NCI-H526 (cell line): ENCODE results near the gene PDIA5.
"Not testable (repeated sequence)": the region's sequence is repeated elsewhere in the genome, so short reads cannot be mapped to it uniquely, and the experiment has no call there.

Experiments used
- DNase-seq, 2 experiments: peaks; one replicate each; lab custom pipeline; 2025; lab: John Stamatoyannopoulos, UW

PDIA5 gene

DNA sequence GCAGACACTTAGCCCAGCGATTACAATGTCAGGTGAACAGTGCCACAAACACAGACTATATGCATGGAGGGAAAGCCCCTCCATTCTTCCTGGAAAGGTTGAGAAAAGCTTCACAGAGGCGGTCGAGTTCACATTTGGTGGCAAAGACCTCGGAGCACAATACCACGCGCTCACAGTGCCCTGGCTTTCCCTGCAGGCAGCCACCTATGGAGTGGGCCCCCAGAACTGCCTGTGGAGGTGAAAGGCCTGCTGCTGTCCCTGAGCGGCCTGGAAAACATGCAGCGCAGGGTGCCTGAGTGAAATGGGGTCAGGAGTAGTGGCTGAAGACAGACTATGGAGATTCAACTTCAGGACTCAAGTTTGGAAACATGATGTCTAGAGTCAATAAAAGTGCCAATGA, 26.9 kb downstream of the PDIA5 start:
- DNase-seq: no peak

DNA sequence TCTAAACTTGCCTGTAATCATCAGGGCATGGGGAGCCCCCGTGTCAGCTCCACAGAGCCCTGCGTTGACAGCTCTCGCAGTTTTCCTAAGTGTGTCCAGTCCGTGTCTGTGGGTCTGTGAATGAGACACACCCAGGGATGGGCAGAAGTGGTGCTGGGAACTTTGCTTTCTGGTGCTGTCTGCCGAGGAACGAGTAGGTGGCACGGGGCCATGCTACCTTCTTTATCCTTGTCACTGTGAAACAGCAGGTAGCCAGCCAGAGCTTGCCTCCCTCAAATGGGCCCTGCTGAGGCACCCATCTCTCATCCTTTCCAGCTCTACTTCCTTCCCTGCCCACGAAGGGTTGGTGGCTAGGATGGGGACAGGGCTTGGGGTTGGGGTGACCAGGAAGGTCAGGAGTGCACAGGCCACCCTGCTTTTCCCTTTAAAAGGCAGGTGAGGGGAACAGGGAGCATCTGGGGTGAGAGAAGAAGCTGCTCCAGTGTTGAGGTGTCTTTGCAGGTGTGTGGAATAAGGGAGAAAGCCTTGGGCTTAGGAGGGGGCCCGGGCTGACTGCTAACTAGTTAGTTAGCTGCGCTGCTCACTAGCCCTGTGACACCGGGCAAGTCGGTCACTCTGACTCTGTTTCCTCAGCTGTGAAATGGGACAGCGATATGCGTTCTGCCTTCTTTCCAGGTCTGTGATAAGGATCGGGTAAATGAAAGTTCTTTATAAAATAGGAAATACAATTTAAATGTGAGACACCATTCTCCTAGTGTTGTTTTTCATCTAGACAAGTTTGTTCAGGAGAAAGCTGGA, 27.9 kb downstream of the PDIA5 start:
- DNase-seq: no peak

DNA sequence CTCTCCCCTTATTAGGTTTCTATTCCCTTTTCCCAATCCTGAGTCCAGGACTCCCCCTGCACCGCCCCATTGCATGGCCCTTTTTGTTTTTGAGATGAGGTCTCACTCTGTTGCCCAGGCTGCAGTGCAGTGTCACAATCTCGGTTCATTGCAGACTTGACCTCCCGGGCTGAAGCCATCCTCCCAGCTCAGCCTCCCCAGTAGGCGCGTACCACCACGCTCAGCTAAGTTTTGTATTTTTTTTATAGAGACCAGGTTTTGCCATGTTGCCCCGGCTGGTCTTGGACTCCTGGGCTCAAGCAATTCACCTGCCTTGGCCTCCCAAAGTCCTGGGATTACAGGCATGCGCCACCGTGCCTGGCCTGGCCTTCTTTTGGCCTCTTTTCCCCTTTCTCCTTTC, 29.3 kb downstream of the PDIA5 start:
- DNase-seq: no peak

DNA sequence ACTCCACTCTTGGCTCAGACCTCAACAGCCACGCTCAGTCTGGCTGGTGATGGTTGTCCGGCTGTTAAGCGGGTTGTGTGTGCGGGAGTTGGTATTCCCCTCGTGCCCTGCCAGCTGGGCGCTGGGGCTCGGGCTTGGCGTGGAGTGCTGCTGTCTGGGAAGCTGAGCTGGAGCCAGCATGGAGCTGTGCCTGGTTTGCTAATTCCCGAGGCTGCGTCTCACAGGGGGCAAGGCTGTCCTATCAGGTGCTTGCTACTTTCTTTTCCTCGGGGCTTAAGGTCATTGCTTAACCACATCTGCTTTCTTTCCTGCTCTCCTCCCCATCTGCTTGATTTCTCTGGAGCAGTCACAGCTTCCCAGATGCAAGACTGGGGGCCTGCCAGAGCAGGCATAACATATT, 29.9 kb downstream of the PDIA5 start:
- no peak for DNase-seq

DNA sequence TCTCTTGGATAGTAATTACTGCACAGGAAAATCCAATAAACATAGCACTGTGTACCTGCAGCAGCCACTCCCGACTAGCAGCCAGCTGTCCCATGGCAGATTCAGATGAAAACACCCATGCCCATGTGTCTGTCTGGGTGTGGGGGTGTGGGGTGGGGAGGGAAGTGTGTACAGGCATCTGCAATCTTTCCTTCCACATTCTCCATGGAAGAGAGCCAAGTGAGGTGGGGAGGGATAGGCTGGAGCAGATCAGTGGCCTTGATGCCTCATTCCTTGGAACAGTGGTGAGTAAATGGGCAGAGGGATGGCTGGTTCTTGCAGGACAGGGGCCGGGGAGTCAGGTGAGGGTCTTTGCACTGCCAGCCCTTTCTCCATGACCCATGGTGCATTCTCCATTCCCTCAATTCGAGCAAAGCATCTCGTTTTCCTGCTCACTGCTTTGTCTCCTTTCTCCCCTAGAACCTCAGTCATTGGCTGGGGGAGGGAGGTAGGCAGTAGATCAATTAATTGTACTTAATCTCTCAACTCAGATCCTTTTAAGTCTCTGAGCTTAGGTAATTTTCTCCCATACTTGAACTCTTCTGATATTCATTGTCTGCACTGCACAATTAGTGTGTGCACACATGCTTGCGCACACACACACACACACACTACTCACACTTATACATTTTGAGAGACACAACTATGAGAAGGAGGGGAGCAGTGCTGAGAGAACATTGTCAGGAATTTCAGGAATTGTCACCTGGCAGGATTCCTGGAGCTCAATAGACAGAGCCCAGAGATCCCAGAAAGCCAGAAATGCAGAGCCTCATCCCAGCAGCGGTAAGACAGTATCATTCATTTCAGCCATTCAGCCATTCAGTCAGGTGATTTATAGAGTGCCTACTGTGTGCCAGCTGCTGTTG, 31.9 kb downstream of the PDIA5 start:
- no peak for DNase-seq

DNA sequence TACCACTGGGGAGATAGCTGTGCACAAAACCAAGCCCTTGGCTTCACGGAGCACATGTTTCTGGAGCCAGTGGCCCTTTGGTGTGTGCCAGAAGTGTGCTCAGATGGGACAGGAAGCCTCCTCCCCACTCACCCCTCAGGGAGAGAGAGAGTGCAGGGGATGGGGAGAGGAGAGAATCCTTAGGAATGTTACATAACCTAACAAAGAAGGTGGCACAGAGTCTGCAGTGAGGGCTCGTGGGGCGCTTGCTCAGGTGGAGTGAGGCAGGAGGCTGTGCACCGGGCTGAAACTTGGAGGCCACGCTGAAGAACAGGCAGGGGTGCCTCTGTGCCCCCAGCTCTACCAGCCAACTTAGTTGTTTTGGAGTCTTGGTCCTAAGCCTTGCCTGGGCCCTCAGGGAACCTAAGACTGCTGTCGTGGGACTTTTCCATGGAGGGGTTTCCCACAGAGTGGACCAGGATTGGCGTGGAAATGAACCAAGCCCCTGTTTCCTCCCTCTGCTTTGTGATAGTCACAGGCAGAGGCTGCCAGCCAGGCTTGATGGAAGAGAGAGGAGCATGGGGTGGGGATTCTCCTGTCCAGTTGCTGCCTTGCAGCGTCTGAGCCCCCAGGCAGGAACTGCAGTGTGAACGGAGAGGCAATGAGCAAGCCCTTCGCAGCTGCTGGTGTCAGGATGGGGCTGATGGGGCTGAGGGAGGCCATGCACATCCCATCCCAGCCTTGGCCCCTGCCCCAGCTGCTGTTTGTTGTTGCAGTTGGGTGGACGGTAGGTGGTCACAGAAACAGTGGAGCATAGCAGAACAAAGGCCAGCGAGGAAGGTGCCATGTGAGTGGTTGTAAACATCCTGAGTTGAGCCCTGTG, 32.7 kb downstream of the PDIA5 start:
- DNase-seq: no peak

DNA sequence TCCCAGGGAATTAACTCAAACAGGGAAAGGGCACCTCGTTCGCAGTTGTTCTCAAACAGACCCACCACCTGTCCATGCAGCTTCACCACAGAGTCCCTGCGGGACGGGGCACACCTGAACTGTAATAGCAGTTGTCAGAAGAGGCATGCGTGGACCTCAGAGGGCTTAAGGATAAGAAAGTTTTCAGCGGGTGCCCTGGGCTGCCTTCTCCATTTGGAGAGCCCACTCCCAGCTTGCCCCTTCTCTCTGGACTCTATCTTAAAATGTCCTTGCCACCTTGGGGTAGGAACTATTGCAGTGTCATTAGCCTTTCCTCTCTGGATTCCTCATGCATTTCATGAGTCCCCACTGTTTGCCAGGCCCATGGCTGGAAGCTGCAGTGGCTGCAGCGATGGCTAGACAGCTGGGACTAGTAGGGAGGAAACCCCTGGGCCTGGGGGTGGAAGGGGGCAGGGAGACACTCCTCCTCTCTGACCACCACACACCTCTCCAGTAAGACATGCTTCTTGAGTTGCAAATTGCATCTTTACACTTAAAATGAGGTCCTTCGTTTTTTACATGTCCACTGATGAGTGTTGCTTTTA, 33.5 kb downstream of the PDIA5 start:
- no peak for DNase-seq

DNA sequence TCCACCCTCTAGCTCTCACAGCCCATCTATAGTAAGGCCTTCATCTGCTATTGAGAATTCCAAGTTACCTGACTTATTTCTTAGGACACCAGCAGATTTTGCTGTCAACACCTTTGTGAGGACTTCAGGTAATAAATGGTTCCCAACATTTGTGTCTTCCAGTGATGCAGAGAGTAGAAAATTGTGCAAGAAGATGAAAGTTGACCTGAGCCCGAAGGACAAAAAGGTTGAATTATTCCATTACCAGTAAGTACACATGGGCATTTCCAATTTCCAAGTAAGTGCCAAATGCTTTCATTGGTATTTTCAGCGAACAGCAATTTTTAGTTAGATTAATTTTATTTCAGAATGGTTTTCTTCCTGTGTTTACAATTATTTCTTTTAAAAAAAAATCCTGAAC, 35.4 kb downstream of the PDIA5 start:
- no peak for DNase-seq

DNA sequence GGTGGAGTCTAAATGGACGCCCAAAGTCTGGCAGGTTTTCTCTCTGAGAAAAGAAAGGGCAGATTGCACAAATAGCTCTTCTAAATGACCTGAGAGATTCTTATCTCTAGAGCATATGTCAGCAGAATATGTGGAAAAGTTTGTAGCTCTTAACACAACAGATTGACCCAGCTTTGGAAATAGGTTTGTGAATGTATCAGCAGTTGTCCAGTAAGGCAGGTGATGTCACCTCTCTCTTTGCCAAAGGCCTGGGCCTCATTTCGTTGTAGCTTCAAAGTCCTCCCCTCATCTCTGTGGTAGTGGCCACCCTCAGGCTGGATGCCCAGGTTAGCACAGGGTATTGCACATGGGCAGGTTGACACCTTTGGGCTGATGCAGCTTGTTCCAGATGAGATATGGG, 36.0 kb downstream of the PDIA5 start:
- DNase-seq: no peak

DNA sequence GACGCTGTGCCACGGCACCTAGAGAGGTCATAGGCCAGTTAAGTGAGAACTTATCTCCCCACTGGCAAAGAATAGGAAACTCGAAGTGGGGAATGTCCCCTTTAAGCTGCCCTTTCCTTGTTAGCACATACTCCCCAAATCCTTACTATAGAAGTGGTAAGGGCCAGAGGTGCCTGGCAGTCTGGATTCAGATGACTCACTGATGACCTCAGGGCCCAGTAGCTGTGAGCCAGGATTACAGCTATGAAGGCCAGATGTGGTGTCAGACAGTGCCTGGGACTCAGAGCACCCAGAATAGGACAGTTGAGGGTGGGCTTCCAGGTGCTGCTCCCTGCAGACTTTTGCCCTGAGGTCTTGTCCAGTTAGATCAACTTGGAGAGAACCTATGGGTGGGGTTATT, 37.7 kb downstream of the PDIA5 start:
- DNase-seq: no peak

DNA sequence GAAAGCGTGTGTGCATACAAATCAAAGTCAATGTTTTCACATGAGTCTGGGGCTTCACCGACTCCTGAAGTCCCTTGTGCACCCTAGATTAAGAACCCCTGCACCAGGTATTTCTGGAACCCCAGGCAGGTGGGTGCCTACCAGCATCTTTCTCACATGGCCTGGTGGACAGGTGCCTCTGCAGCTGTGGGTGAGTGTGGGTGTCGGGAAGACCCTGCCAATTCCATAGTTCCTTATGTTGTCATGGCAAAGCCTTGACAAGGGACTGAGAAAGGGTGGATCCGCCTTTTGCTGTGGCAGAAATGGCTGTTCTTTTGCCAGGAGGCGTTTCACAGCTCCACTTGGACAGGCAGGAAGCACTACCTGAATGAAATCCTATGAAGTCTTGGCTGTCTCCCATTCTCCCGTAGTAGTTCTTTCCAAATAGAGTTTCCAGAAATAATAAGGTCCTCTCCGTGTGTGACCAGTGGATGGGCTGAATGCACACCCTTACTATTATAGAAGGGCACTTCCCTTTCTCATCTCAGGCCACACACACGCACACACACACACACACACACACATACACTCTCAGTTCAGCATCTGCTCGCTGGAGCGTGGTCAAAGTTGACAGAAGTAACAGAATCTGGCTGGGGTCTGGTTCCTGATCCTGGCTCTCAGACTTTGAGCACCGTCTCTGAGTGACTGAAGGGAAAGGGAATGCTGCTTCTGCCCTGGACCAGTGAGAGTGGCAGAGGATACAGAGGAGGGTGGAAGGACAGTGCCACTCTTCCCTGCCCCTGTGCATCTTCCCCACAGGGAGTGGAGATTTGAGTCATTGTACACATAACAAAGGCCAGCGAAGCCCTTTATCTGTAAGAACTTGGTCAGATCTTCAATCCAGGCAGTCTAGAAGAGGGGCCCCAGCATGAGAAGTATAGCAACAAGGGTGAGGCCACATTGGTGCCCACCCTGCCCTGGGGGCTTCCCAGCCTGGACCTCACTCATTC, 38.7 kb downstream of the PDIA5 start:
- DNase-seq: no peak

DNA sequence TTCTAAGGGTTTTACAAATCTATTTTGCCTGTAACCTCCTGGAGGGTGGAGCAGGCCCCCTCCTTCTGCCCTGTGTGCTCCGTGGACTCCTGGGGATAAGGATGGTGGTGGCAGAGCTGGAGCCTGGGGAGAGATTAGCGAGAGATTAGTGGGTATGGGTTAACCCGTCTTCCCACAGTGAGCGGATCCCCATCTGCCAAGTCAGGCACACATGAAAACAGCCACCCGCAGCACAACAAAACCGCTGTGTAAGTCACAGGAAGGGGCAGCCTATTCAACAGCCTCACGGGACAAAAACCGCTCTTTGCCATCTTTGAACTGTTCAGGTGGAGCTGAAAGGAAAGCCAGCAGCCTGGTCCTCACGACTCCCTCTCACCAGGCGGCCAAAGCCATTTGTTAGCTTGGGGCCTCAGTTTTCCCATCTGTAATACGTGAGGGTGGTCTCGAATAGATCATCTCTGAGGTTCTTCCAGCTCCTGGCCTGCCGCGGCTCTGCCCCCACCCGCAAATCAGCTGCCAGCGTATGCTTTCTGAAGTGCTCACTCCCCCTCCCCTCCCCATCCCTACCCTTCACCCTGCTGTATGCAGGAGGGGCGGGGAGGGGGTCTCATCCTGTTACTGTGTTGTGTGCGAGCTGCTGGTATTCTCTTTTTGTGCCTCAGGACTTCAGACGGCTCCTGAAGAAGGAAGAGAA, 43.6 kb downstream of the PDIA5 start:
- DNase-seq: no peak

DNA sequence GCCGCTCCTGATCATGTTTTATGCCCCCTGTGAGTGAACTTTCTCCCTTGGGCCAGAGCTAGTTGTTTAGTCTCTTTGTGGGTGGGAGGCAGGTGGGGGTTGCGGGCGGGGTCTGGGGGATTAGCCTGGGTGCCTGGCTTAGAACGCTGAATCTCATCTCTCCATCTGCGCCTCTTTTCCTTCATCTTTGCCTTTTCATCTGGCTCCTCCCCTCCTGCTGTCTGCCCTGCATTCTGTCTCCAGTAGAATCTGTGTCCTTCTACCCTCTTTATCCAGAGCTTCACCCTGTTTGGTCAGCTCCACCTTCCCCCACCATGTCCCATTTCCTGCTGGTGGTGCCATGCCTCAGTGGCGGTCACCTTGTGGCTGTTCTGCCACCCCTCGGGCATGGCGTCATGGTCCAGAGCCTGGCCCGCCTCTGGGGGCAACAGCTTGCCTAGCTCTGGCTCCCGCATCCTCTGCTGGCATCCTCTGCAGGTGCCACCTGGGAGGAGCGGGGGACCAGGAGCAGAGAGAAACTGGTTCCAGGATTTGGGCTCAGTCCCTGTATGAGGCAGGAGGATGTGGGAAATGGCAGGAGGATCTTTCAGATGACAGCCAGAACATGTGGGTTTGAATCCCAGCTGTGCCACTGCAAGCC, 44.3 kb downstream of the PDIA5 start:
- no peak for DNase-seq

DNA sequence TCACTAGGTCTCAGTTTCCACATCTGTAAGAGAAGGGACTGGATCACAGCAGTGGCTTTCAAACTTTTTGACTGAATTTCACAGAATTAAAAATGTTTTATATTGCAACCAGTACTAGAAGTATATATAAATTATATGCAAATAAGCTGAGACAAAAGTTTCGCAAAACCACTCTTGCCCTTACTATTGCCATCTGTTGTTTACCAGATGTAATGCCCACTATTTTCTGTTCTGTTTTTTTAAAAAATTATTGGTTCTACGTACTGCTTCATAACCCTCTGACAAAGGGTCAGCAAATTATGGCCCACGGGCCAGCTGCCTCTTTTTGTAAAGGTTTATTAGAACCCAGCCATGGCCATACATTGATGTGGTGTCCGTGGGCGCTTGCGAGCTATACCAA, 44.8 kb downstream of the PDIA5 start:
- no peak for DNase-seq

DNA sequence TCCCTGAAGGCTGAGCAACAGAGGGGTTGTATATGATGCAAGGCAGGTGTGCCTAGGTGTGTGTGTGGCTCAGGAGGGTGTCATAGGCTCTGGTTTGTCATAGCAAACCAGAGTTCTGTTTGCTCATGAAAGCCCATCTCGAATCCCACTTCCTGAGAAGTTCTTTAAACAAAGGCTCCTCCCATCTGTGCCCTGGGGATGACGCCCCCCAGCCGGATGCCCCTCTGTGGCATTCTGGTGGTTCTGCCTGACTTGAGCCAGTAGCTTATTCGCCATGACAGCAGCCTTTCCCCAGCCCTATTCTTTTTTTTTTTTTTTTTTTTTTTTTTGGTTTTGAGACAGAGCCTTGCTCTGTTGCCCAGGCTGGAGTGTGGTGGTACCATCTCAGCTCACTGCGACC, 45.4 kb downstream of the PDIA5 start:
- DNase-seq: no peak

DNA sequence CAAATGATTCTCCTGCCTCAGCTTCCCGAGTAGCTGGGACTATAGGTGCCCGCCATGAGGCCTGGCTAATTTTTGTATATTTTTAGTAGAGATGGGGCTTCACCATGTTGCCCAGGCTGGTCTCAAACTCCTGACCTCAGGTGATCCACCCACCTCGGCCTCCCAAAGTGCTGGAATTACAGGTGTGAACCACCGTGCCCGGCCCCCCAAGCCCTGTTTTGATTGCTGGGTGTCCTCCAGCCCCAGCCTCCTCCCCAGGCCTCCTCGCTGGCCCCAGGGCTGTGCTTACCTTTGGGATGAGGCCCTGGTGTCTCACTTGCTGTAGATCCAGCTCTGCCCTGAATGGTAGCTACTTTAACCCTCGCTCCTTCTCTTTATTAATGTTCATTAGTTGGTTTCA, 45.8 kb downstream of the PDIA5 start:
- not testable (repeated sequence) for DNase-seq

DNA sequence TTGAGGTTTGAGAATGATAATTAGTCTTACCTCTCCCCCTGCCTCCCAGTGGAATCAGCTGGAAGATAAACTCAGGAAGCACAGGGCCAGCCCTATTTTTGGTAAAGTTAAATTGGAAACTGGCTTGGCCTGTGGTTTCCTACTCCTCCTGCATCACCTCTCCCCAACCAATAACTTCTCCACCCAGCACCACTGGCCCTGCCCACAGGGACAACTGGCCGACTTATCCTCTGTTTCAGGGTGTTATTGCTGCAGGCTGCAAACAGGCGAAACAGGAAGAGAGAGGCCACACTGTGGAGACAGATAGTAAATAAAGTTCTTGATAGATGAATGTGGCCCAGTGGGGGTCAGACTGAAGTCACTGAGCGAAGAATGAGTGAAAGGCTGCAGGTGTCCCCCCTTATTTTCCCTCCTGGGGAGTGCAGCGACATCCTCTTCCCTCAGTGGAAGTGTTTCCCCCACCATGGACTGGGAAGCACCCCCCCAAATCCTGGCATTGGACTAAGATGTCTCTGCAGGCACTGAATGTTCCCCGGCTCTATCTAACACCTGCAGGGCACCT, 47.1 kb downstream of the PDIA5 start:
- DNase-seq: no peak

DNA sequence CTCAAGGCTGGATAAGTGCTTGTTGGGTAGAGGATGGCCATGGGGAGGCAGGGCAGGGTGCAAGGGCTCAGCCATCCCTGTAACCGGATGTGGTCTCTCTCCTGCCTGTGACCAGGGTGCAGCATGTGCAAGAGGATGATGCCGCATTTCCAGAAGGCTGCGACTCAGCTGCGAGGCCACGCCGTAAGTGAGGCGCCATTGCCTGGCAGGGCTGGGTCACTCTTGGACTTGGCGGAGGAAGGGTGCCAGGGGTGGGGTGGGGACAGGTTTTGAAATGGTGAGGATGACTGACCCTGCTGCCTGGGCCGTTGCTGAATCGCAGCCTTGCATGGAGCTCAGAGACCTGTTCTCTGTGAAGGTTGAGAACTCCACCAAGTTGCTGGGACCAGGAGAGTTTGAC, 49.3 kb downstream of the PDIA5 start:
- DNase-seq: no peak

DNA sequence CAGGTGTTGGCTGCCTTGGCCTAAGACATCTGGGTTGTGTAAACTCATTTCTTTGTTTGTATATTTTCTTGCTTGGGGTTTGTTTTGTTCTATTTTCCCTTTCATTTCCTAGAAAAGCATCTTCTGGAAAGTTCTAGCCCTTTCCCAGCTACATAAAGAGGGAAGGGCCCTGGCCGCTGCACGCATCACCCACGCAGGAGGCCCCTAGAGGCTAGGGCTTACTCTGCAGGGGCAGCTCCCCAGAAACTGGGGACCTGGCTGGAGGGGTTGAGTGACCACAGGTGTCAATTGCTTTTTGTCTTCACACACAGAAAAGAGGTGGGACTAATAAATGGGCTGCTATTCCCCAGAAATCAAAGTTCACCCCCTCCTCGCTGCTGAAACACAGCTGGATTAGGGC, 52.6 kb downstream of the PDIA5 start:
- no peak for DNase-seq
